ENCODE results near the gene DCC.

DCC gene

DNA sequence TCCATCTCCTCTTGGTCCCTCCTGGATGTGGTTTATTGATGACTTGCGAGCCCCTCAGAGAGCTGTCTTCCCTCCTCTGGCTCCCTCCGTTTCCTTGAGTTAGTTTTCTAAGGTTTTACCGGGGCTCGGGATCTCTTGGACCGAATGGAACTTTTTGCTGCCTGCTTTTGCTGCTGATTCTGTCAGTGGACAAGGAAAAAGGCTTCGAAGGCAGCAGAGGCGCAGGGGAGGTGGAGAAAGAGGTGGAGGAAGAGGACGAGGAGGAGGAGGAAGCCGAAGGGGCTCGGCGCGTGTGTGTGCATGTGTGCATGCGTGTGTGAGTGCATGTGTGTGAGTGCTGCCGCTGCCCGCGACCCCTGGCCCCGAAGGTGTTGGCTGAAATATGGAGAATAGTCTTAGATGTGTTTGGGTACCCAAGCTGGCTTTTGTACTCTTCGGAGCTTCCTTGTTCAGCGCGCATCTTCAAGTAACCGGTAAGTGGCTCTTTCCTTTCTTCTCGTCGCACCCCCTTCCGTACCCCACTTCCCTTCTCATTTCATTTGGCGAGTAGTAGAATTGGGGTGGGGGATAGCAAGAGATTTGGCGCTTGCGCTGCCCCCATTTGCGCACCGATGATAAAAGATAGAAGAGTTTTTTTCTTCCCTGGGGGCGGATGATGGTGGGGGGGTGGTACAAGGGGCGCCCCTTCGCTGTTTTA is 557 bp downstream of the DCC start:
- H3K27ac ChIP-seq: no peak overlapping the region
- TF ChIP-seq ZFX (IDR thresholded peaks at IDR 0.05): no peak
- TF ChIP-seq, protein P1, sequence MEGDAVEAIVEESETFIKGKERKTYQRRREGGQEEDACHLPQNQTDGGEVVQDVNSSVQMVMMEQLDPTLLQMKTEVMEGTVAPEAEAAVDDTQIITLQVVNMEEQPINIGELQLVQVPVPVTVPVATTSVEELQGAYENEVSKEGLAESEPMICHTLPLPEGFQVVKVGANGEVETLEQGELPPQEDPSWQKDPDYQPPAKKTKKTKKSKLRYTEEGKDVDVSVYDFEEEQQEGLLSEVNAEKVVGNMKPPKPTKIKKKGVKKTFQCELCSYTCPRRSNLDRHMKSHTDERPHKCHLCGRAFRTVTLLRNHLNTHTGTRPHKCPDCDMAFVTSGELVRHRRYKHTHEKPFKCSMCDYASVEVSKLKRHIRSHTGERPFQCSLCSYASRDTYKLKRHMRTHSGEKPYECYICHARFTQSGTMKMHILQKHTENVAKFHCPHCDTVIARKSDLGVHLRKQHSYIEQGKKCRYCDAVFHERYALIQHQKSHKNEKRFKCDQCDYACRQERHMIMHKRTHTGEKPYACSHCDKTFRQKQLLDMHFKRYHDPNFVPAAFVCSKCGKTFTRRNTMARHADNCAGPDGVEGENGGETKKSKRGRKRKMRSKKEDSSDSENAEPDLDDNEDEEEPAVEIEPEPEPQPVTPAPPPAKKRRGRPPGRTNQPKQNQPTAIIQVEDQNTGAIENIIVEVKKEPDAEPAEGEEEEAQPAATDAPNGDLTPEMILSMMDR (conservative IDR thresholded peaks at IDR 0.05): no peak

DNA sequence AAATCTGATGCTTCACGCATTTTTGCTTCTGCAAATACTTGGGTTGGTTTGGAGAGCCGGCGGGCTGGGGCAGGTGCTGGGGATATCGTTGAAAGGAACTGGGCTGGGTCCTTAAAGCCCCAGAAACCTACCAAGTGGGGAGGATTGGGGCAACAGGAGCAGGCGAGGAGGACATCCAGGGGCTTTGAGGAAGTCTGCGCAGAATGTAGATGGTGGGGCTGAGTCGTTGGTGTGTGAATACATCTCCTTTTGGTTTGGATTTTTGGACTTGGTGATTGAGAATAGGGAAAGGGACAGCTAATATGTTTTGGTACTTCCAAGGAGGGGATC is 1.1 kb downstream of the DCC start:
- TF ChIP-seq, protein P1 (conservative IDR thresholded peaks at IDR 0.05): no peak
- no peak for TF ChIP-seq ZFX (IDR thresholded peaks at IDR 0.05)
- H3K27ac ChIP-seq: no peak overlapping the region

DNA sequence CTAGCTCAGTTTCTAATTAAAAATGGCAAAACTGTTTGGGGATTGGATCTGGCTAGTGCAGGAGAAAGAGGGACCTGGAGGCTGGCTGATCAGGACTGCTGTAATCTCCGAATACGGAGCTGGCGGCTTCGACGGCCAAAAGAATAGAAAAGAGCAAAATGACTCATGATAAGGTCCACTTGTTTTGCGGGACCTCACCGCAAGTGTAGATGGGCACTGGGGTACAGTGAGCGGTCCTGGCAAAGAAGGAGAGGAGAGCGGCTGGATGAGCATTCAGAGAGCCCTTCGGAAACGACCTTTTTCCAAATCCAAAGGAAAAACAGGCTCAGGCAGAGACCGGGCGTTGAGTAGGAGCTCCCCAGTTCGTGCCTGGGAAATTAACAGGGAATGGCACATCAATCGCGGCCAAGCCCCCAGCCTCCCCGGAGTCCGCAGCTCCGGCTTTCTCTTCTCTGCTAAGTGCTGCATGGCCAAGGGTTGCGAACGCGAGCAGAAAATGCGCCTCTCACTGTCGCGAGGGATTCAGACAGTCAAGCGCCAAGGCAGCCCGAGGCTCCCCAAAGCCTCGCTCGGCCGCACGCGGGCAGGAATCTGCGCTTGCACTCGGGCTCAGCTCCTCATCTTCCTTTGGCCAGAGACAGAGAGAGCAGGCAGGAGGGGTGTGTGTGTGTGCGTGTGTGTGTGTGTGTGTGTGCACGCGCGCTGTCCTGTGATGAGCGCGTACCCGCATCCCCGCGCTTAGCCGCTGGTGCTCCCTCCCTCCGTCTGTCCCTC is 1.8 kb downstream of the DCC start:
- H3K27ac ChIP-seq: no peak overlapping the region
- TF ChIP-seq ZFX (IDR thresholded peaks at IDR 0.05): no peak
- TF ChIP-seq, protein P1 (conservative IDR thresholded peaks at IDR 0.05): no peak

DNA sequence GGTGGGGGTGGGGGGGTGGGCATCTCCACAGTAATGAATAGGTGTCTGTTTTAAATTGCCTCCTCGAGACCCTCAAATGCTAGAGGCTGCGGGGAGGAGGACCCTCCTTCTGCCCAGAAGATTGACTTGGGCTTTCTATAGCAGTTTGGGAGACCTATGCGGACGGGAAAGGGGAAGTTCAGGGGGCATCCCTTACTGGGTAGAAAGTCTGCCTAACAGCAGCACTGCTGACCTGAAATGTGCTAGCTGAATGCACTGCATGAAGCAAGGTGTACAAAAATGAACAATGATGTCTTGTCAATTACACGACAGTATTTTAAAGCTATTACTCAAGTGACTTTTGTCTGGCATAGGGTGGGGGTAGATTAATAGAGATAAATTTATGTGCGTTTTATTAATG is 2.5 kb downstream of the DCC start:
- no peak for TF ChIP-seq ZFX (IDR thresholded peaks at IDR 0.05)
- TF ChIP-seq, protein P1 (conservative IDR thresholded peaks at IDR 0.05): no peak
- H3K27ac ChIP-seq: no peak overlapping the region

DNA sequence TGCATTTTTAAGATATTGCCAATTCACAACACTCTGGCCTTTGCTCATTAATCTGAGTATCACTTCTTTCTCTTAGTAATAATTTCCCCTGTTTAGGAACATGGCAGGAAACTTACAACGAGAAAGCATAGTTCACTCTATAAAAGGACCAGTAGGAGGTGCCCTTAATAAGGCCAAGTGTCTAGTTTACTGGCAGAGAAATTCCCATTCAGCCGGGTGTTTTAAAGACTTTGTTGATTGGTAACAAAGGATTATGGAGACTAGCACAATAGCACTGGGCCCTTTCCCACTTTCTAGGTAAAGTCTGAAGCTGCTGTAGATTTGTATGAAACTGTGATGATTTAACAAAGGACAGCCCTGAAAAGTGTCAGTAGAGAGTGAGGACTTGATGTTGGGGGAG is 3.1 kb downstream of the DCC start:
- TF ChIP-seq, protein P1 (conservative IDR thresholded peaks at IDR 0.05): peak; percentile 43
- no peak for TF ChIP-seq ZFX (IDR thresholded peaks at IDR 0.05)

DNA sequence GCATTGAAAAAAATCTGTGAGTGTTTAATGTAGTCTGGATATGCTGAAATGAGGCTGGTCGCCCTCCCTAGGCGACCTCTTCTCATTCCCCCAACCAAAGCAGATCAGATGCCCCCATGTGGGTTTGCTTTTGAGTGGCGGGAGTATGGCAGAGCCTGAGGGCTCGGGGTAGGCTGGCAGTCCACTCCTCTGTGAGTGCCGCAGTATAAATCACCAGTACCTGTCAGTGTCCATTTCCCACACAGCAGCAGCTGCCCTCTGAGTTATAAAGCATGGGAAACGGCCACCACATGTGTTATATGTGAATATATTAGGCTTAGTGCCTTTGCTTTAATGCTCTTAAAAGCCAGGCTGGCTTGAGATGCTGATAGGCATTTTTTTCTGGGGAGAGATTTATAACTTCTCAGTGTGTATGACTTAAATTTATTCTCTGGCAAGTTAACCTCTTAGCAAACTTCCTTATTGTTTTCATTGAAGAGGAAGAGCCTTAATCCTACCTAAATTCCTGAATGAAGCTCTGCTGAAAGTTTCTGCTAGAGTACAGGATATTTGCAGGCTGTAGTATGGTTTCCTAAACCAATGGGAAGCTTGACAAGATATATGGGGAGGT is 3.8 kb downstream of the DCC start:
- no peak overlapping the region for H3K27ac ChIP-seq
- TF ChIP-seq, protein P1 (conservative IDR thresholded peaks at IDR 0.05): no peak
- TF ChIP-seq ZFX (IDR thresholded peaks at IDR 0.05): no peak

More for the DNA sequence above, 3.1 kb downstream of the DCC start:
- H3K27ac ChIP-seq: no peak overlapping the region

DNA sequence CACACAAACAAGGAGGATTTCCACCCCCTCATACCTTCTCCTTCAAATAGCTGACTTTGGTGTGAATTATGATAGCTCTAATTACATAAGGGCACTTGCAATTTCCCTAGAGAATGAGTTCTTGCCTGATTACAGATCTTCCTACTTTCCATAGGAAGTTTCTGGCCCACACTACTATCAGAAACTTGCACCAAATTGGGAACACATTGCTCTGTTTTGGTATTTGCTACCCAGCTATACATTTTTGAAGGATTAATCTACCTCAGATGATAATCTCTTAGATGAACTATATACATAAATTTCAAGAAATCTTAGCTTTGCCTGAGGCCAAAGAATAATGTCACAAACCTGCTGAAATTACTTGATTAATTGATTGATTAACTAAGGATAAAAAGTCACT is 4.9 kb downstream of the DCC start:
- no peak for TF ChIP-seq ZFX (IDR thresholded peaks at IDR 0.05)
- TF ChIP-seq, protein P1 (conservative IDR thresholded peaks at IDR 0.05): no peak
- no peak overlapping the region for H3K27ac ChIP-seq

All from C4-2B (cell line).